Measurements from ENCODE around the gene KHDRBS1.
A peak's percentile ranks its signal among the peaks of the same experiment; 100 is the strongest.
"Not testable (repeated sequence)": the region's sequence is repeated elsewhere in the genome, so short reads cannot be mapped to it uniquely, and the experiment has no call there.

Gene KHDRBS1

DNA sequence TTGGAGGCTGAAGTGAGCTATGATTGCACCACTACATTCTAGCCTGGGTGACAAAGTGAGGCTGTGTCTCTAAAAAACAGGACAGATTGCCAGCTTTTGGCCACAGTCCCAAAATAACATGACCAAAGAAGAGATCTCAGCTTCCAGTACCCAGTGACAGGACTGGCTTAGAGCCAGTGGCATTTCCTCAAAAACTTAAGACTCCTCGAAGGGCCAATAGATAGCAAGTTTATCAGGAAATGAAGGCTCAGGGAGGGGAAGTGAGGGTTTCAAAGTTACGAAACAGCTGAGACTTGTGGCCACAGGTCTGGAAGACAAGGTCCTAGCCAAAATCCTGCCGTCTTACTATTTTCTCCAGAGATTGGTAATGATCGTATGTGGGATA, 52.8 kb downstream of the KHDRBS1 start:
- DNase-seq = no peak

DNA sequence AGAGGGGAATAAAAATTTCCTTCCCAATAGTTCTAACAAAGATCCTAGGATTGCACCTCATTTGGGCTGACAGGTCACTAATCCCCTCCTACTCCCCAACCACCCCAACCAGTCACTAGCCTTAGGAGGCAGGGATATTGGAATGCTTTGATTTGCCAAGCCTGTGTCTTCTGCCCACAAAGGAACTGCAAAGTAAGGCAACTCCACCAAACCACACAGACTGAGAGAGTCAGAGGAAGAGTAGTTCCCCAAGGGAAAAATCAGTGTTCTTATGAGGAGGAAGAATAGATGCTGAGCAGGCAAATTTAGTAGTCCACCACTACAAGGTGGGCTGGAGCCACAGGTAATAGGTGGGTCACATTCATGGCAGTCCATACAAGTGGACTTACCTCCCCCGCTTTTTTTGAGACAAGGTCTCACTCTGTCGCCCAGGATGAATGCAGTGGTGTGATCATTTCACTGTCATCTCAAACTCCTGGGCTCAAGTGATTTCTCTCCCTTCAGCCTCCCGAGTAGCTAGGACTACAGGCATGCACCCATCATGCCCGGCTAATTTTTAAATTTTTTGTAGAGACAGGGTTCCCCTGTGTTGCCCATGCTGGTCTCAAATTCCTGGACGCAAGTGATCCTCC, 55.4 kb downstream of the KHDRBS1 start:
- no peak for DNase-seq

DNA sequence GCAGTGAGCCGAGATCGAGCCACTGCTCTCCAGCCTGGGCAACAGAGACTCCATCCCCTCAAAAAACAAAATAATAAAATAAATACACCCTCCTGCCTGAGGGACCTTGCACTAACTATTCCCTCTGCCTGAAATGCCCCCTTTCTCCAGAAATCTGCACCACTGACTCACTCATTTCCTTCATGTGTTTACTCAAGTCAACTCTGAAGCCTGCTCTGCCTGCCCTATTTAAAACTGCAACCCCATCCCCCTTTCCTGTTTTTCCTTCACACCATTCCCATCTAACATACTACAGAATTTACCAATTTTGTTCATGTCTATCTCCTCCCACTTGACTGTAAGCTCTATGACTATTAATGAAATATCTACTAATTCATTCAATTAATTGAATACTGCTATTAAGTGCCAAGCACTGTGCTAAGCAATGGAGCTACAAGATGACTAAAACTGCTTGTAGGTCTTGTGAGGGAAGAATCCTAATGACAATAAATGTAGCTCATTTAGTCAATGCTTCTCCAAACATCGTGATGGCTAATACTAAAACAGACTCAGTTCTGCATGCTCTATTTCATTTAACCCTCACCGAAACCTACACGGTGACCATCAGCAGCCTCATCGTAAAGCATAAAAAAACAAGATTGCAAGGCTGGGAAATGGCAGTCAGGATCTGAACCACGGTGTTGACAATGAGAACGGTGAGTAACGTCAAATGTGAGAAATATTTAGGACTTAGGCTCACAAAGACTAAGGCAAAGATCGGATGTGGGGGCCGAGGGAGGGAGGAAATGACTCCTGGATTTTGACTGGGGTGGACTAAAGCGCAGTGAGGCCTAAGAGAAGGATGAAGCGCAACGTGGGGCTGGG, 58.3 kb downstream of the KHDRBS1 start:
- DNase-seq = no peak

DNA sequence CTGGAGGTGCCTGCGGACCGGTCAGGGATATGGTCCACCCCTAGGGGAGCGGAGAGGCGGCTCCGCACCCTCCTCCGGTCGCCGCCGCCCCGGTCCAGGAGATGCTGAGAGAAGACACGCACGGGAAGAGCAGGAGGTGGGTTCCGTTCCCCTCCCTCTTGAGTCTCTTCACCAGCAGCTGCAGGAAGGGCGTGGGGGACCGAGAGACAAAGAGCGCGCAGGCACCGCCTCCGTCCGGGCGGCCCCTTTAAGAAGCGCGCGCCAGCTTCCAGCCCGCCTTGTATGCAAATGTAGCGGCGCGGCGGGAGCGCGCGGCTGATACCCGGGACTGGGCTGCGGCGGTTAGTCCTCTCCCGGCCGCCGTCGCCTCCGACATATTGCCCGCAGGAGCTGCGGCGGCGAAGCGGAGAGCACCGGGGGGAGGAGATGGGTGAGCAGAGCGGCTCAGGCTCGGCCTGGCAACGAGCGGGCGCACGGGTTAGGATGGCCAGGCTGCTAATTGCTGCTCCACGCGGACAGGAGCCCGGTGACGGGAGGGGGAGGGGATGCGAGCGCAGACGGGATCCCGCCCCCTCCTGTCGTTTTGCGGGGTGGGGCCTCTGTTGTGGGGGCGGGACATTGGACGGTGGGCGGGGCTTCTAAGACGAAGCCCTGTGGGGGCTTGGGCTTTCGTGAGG, 59.1 kb downstream of the KHDRBS1 start, which contains the start of gene TMEM39B:
Gene TMEM39B, plus strand, starts transcription at position 318 of the 677 bp plus-strand sequence. Its CDS starts 109 bp downstream, at position 427.
- DNase-seq = peak; percentile 93

DNA sequence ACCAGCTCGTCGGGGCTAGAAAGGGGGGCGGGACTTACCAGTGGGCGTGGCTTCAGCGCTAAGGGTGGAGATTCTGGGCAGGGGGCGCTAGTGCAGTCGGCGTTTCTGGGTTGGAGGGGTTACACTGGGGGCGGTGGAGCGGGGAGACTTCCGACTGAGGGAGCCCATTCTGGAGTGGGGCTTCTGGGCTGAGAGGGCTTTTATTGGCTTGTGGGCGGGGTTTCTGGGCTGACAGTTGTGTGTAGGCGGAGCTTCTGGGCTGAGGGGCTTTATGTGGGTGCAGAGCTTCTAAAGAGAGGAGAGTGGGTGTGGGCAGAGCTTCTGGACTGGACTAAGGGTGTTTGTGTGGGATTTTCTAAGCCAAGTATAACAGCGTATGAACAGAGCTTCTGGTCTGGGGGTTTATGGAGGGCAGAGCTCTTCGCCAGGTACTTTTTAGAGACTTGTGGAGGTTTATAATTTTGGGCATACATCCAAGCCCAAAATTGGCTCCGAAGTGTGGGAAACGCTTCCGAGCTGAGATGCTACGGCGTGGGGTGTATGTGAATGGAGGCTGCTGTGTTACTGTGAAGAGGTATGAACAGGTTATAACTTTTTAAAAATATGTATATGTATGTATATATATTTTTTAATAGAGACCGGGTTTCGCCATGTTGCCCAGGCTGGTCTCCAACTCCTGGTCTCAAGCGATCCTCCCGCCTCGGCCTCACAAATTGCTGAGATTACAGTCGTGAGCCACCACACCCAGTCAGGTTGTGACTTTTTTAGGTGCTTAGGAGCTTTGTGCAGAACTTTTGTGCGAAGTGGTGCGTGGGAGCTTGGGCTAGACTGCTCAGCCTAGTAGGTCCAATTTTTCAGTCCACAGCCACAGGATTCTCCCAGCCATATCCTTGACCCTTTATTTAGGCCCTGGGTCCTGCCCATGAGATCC, 59.9 kb downstream of the KHDRBS1 start:
- no peak for DNase-seq

DNA sequence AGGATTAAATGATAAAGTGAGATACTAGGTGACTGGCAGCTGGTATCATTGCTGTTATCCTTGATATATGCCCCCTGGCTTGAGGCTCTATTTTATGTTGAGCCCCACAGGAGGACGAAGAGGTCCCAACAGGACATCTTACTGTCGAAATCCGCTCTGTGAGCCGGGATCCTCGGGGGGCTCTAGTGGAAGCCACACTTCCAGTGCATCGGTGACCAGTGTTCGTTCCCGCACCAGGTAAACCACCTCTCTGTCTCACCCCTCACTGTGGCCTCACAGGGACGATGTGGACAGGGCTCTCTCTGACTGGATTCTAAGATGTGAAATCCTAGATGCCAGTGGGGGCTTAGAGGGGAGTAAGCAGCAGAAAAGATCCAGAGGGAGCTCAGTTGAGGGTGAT, 61.2 kb downstream of the KHDRBS1 start:
- no peak for DNase-seq

DNA sequence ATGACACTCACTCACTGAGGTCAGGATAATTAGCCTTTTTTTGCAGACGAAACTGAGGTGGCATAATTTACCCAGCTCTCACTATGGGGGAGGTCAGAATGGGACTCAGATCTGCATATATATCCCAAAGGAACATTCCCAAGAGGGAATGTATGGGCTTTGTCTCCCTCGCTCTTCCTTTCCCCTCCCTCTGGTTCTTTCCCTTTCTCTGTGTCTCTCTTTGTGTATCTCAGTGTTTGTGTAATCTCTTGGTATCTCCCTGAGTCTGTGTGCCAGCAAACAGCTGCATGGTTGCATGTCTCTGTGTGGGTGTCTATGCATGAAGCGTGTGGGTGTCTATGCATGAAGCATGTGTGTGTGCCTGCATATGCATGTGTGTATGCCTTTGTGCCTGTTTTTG, 63.8 kb downstream of the KHDRBS1 start:
- no peak for DNase-seq

DNA sequence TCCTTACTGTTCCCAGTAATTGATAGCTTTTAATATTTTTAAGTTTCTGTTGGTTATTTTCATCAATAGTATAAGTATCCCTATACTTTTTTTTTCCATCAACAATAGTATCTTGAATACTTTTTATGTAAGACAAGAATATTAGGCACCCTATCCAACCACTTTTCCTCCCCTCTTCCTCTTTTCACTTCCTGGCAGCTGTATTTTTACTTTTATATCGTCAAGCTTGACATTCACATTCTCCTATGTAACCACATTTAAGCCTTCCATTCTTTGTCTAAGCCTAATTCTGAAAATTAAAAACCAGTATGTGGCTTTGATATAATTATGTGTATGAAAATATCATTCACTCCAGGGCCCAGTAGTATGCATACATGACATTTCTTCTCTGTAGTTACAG, 68.4 kb downstream of the KHDRBS1 start:
- DNase-seq = no peak

DNA sequence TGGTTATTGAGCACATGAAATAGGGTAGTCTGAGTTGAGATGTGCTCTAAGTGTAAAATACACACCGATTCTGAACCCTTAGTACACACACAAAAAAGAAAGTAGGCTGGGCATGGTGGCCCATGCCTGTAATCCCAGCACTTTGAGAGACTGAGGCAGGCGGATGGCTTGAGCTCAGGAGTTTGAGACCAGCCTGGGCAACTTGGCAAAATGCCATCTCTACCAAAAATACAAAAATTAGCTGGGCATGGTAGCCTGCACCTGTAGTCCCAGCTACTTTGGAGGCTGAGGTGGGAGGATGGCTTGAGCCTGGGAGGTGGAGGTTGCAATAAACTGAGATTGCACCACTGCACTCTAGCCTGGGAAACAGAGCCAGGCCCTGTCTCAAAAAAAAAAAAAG, 72.7 kb downstream of the KHDRBS1 start:
- not testable (repeated sequence) for DNase-seq

DNA sequence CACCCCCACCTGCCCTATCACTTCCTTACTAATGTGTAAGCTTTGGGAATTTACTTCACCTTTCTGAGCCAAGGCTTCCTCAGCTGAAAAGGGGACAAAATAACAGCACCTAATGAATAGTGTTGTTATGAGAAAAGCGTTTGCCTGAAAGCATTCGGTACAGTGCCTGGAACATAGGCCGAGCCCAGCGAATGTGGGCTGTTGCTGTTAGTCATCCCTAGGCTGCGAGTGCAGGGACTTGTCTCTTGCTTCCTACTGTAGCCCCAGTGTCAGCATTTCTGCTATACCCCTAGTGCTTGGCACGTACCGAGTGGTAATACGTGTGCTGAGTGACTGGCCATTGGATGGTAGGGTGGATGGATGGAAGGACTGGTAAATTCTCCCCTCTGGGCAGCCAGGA, 77.5 kb downstream of the KHDRBS1 start:
- DNase-seq = no peak

DNA sequence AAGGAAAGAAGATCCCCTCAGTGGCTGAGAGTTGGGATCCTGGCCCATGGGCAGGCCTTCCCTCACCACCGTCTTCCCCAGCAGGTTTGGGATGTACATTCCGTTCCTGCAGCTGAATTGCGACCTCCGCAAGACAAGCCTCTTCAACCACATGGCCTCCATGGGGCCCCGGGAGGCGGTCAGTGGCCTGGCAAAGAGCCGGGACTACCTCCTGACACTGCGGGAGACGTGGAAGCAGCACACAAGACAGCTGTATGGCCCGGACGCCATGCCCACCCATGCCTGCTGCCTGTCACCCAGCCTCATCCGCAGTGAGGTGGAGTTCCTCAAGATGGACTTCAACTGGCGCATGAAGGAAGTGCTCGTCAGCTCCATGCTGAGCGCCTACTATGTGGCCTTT, 77.9 kb downstream of the KHDRBS1 start:
- no peak for DNase-seq

Measured in amniotic stem cell (primary cell).